Measurements from ENCODE around the gene TMEM256. TPM values are rescaled to one million over a fixed set of nuclear protein-coding genes. Genes with fewer than 3 reads are reported as not detected.

The TMEM256 gene
- polyA plus RNA-seq, 1 donor, result 187 TPM

GRCh38 chr17:7440834-7441195, 36.9 kb upstream of the TMEM256 start:
- H3K27ac ChIP-seq (ENCODE audit: low read length), result no peak overlapping the region
- WGBS (ENCODE audit: insufficient coverage, low lambda C conversion rate), result no CpG with 5 or more reads among the region's 12 CpGs
- peak overlapping the region; percentile 36 for H3K4me3 ChIP-seq (ENCODE audit: low read length)
- DNase-seq, result no peak
- no peaks in the 10 kb centered on the region for H3K36me3 ChIP-seq (ENCODE audit: control insufficient read depth, insufficient read depth, low read length)
- peaks cover 3% of the 10 kb centered on the region for H3K9me3 ChIP-seq (ENCODE audit: control insufficient read depth, low read depth, low read length)
- peaks cover 30% of the 10 kb centered on the region for H3K4me1 ChIP-seq (ENCODE audit: control insufficient read depth, insufficient read depth, low read length)
- H3K27me3 ChIP-seq (ENCODE audit: control insufficient read depth, insufficient read depth, low read length), result peaks cover 79% of the 10 kb centered on the region

- peak overlapping the region; percentile 36 for H3K4me3 ChIP-seq (ENCODE audit: low read length)
- peaks cover 3% of the 10 kb centered on the region for H3K9me3 ChIP-seq (ENCODE audit: control insufficient read depth, low read depth, low read length)
- no peak overlapping the region for H3K27ac ChIP-seq (ENCODE audit: low read length)
- peak in 1 of 2 donors; percentile 57 for DNase-seq
- no CpG with 5 or more reads among the region's 46 CpGs for WGBS (ENCODE audit: insufficient coverage, low lambda C conversion rate)
- no peaks in the 10 kb centered on the region for H3K36me3 ChIP-seq (ENCODE audit: control insufficient read depth, insufficient read depth, low read length)
- H3K27me3 ChIP-seq (ENCODE audit: control insufficient read depth, insufficient read depth, low read length), result peaks cover 77% of the 10 kb centered on the region
- peaks cover 29% of the 10 kb centered on the region for H3K4me1 ChIP-seq (ENCODE audit: control insufficient read depth, insufficient read depth, low read length)
These were observed 36.4 kb upstream of the TMEM256 start for GRCh38 chr17:7440113-7440833.

GRCh38 chr17:7439462-7440112, 35.7 kb upstream of the TMEM256 start, which contains the start of gene FGF11:
FGF11 (plus strand) TSS chr17:7439512; CDS start chr17:7439621, 109 bp downstream.
- Histone ChIP-seq H3K9me3 (ENCODE audit: control insufficient read depth, low read depth, low read length) (no peaks in the 10 kb centered on the region), H3K4me1 (ENCODE audit: control insufficient read depth, insufficient read depth, low read length) (peaks cover 29% of the 10 kb centered on the region), H3K36me3 (ENCODE audit: control insufficient read depth, insufficient read depth, low read length) (no peaks in the 10 kb centered on the region), H3K27me3 (ENCODE audit: control insufficient read depth, insufficient read depth, low read length) (peaks cover 71% of the 10 kb centered on the region), H3K27ac (ENCODE audit: low read length) (no peak within 1 kb of the TSS), H3K4me3 (ENCODE audit: low read length) (peak within 1 kb of the TSS; percentile 36)
- DNase-seq, result peak in 1 of 2 donors; percentile 30
- WGBS (ENCODE audit: insufficient coverage, low lambda C conversion rate), result no CpG with 5 or more reads among the region's 50 CpGs

DNA sequence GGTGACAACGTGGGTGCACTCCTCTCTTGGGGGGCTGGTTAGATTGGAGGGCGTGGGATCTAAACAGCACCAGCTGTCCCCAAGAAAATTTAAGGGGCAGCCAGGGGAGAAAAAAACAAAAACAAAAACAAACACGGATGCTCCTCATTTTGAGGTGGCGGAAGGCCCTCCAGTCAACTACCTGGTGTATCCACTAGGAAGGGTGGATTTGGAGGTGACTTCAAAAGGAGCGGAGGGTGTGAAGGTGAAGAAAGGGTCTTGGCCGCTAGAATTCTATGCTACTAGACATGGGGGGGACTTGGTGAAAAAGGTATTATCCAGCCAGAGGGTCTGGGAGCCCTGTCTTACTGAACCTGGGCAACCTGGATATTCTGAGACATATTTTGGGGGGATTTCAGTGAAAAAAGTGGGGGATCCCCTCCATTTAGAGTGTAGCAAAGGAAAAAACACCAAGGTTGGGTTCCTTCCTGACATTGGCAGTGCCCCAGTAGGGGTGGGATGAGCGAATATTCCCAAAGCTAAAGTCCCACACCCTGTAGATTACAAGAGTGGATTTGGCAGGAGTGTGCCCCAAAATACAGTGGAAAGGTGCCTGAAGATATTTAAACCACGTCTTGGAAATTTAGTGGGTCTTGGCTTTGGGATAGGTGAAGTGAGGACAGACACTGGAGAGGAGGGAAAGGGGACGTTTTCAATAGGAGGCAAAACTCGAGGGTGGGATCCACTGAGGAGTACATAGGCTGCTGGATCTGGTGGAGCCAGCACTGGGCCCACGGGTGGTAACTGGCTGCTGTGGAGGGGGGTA, 35.0 kb upstream of the TMEM256 start:
- peaks cover 29% of the 10 kb centered on the region for H3K4me1 ChIP-seq (ENCODE audit: control insufficient read depth, insufficient read depth, low read length)
- peaks cover 68% of the 10 kb centered on the region for H3K27me3 ChIP-seq (ENCODE audit: control insufficient read depth, insufficient read depth, low read length)
- 50% methylated on average over 1 of the region's 11 CpGs for WGBS (ENCODE audit: insufficient coverage, low lambda C conversion rate)
- no peaks in the 10 kb centered on the region for H3K9me3 ChIP-seq (ENCODE audit: control insufficient read depth, low read depth, low read length)
- H3K36me3 ChIP-seq (ENCODE audit: control insufficient read depth, insufficient read depth, low read length), result no peaks in the 10 kb centered on the region
- peak overlapping the region; percentile 26 for H3K4me3 ChIP-seq (ENCODE audit: low read length)
- H3K27ac ChIP-seq (ENCODE audit: low read length), result no peak overlapping the region
- DNase-seq, result no peak

GRCh38 chr17:7437950-7438614, 34.2 kb upstream of the TMEM256 start:
- peak in 1 of 2 donors; percentile 64 for DNase-seq
- Histone ChIP-seq H3K27me3 (ENCODE audit: control insufficient read depth, insufficient read depth, low read length) (peaks cover 67% of the 10 kb centered on the region), H3K36me3 (ENCODE audit: control insufficient read depth, insufficient read depth, low read length) (no peaks in the 10 kb centered on the region), H3K9me3 (ENCODE audit: control insufficient read depth, low read depth, low read length) (no peaks in the 10 kb centered on the region), H3K27ac (ENCODE audit: low read length) (no peak overlapping the region), H3K4me1 (ENCODE audit: control insufficient read depth, insufficient read depth, low read length) (peaks cover 29% of the 10 kb centered on the region), H3K4me3 (ENCODE audit: low read length) (peak overlapping the region; percentile 26)
- WGBS (ENCODE audit: insufficient coverage, low lambda C conversion rate), result 22% methylated on average over 7 of the region's 48 CpGs

DNA sequence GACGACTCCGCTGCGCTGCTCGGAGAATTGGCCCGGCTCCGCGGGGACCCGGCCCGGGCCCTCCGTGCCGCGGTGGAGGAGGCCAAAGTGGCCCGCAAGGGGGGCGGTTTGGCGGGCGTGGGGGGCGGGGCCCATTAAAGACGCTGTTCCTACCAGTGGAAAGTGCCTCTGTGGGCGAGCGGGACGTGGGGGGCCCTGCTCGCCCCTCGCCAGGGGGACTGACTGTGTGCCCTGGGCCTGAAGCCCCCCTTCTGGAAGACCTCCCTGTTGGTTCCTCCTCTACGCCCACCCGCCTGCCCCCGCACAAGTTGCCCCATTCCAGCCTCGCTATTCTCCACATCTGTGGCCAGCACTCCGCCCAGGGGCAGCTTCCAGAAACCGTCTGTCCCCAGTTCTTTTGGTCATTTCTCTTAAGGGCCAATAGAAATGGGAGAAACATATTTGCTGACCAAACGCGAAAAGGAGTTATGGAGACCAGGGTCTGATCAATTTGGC, 33.5 kb upstream of the TMEM256 start:
- H3K4me1 ChIP-seq (ENCODE audit: control insufficient read depth, insufficient read depth, low read length), result peaks cover 29% of the 10 kb centered on the region
- no peaks in the 10 kb centered on the region for H3K36me3 ChIP-seq (ENCODE audit: control insufficient read depth, insufficient read depth, low read length)
- H3K4me3 ChIP-seq (ENCODE audit: low read length), result peak overlapping the region; percentile 33
- no CpG with 5 or more reads among the region's 31 CpGs for WGBS (ENCODE audit: insufficient coverage, low lambda C conversion rate)
- peaks cover 60% of the 10 kb centered on the region for H3K27me3 ChIP-seq (ENCODE audit: control insufficient read depth, insufficient read depth, low read length)
- no peaks in the 10 kb centered on the region for H3K9me3 ChIP-seq (ENCODE audit: control insufficient read depth, low read depth, low read length)
- H3K27ac ChIP-seq (ENCODE audit: low read length), result no peak overlapping the region
- DNase-seq, result no peak

- no CpG with 5 or more reads among the region's 92 CpGs for WGBS (ENCODE audit: insufficient coverage, low lambda C conversion rate)
- Histone ChIP-seq H3K36me3 (ENCODE audit: control insufficient read depth, insufficient read depth, low read length) (no peaks in the 10 kb centered on the region), H3K9me3 (ENCODE audit: control insufficient read depth, low read depth, low read length) (no peaks in the 10 kb centered on the region), H3K27me3 (ENCODE audit: control insufficient read depth, insufficient read depth, low read length) (peaks cover 54% of the 10 kb centered on the region), H3K27ac (ENCODE audit: low read length) (peak overlapping the region; percentile 45), H3K4me3 (ENCODE audit: low read length) (peak overlapping the region; percentile 40), H3K4me1 (ENCODE audit: control insufficient read depth, insufficient read depth, low read length) (peaks cover 29% of the 10 kb centered on the region)
- DNase-seq, result peak; percentile 89 to 91
These were observed 32.9 kb upstream of the TMEM256 start for GRCh38 chr17:7436556-7437368.

- Histone ChIP-seq H3K4me3 (ENCODE audit: low read length) (peak overlapping the region; percentile 40), H3K36me3 (ENCODE audit: control insufficient read depth, insufficient read depth, low read length) (no peaks in the 10 kb centered on the region), H3K4me1 (ENCODE audit: control insufficient read depth, insufficient read depth, low read length) (peaks cover 29% of the 10 kb centered on the region), H3K9me3 (ENCODE audit: control insufficient read depth, low read depth, low read length) (no peaks in the 10 kb centered on the region), H3K27ac (ENCODE audit: low read length) (peak overlapping the region; percentile 45), H3K27me3 (ENCODE audit: control insufficient read depth, insufficient read depth, low read length) (peaks cover 45% of the 10 kb centered on the region)
- DNase-seq, result peak; percentile 30 to 77
- WGBS (ENCODE audit: insufficient coverage, low lambda C conversion rate), result no CpG with 5 or more reads among the region's 49 CpGs
These were observed 32.0 kb upstream of the TMEM256 start for GRCh38 chr17:7435676-7436555.

DNA sequence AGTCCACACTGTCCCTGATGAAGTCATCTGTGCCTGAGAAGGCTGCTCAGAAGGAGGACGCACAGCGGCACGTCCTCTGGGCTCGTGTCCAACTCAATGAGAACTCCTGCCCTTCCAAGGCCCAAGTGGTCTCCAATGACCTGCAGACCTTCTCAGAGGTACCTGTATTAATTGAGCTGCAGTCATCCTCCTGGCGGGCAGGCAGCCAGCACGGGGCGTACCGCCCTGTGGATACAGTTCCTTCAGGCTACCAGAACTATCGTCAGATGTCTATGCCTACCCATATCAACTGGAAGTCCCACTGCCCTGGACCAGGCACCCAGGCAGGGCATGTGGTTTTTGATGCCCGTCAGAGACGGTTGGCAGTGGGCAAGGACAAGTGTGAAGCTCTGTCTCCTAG, 28.4 kb upstream of the TMEM256 start:
- H3K36me3 ChIP-seq (ENCODE audit: control insufficient read depth, insufficient read depth, low read length), result no peaks in the 10 kb centered on the region
- no peak overlapping the region for H3K4me3 ChIP-seq (ENCODE audit: low read length)
- WGBS (ENCODE audit: insufficient coverage, low lambda C conversion rate), result no CpG with 5 or more reads among the region's 11 CpGs
- DNase-seq, result no peak
- no peak overlapping the region for H3K27ac ChIP-seq (ENCODE audit: low read length)
- no peaks in the 10 kb centered on the region for H3K9me3 ChIP-seq (ENCODE audit: control insufficient read depth, low read depth, low read length)
- H3K27me3 ChIP-seq (ENCODE audit: control insufficient read depth, insufficient read depth, low read length), result peaks cover 11% of the 10 kb centered on the region
- peaks cover 10% of the 10 kb centered on the region for H3K4me1 ChIP-seq (ENCODE audit: control insufficient read depth, insufficient read depth, low read length)
